DMS53 treated with DMSO at 0.1 percent for 48 hours (cell line): Measurements from ENCODE around the gene MSX1.
A peak's percentile ranks its signal among the peaks of the same experiment; 100 is the strongest.
"Not testable (repeated sequence)": the region's sequence is repeated elsewhere in the genome, so short reads cannot be mapped to it uniquely, and the experiment has no call there.

Source experiments
- DNase-seq: peaks from one replicate; lab custom pipeline; 2025; ENCODE audit not compliant: unreplicated experiment; lab: John Stamatoyannopoulos, UW

MSX1 gene

DNA sequence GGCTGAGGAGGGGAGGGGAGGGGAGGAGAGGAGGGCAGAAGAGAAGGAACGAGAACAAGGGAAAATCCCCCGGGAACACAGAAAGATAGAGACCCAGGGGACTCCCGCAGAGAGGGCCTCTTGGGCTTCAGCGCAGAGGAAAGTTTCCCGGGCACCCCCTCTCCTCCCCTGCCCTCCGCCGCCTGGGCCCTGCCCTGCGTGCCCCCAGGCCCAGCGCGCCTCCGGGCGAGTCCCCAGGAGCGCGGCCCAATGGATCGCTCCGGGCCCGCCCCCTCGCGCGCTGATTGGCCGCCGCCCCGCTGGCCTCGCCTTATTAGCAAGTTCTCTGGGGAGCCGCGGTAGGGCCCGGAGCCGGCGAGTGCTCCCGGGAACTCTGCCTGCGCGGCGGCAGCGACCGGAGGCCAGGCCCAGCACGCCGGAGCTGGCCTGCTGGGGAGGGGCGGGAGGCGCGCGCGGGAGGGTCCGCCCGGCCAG, at the start of gene MSX1:
MSX1 (plus strand) TSS at position 341 of the 474 bp plus-strand sequence. CDS start 235 bp downstream, outside the sequence.
- peak; percentile 69 for DNase-seq

DNA sequence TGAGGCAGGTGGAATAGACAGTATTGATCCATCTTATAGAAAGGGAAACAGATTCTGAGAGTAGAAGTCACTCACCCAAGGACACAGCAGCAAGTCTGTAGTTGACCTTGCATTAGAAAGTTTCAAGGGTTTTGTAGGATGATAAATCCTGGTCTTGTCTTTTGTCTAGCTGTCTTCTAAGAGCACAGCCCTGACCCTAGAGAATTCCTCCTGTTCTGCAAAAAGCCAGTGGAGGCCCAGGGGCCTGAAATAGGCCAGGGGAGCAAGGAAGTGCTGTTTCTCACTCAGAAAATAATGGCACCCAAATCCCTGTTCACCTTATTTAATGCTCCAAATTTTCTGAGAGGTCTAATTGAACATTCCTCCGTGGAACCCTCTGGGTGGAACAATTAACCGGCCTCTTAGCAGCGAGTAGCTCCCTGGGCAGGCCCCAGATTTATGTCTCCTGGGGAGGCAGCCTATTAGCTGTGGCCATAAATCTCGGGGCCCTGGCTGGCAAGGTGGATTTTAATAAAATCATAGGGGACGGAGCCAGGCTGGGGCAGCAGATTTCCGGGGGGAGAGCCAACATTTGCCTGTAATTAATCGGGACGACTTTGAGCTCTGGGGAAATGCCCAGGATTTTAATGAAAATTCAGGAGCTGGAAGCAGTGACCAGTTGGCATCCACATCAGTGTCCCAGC, 49.2 kb upstream of the MSX1 start:
- DNase-seq = no peak

GRCh38 chr4:4810778-4811177, 48.7 kb upstream of the MSX1 start:
- DNase-seq = no peak

GRCh38 chr4:4812145-4812794, 47.2 kb upstream of the MSX1 start:
- no peak for DNase-seq

DNA sequence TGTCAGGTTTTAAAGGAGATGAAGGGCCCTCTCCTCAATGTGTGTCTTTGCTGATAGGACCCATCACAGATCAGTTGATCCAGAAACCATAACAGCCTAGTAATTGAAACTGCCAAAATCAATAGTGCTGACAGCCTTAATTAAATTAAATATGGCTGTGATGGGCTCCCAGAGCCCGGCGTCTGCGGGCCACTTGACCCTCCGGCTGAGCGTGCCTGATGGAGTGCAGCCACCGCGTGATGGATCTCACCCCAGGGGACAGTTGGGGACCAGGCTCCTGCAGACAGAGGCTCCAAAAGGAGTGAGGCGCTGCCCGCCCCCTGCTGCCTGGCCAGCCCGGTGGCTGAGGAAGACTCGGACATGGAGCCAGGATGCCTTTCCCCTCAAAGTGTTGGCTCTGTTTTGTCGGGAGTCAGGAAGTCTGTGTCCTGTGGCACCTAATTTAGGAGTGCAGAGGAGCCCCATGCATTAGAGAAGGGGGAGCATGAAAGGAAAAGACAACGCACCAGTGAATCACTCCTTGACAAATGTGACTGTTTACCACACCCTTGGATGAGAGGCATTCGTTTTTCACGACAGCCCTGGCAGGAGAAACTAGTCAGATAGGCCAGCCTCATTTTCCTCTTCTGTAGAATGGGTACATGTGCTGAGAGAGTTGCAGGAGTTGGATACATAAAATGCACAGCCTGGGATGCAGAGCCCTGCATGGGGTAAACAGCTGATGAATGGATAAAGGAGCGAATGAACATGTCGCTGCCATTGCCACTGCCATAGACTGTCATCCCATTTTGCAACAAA, 40.9 kb upstream of the MSX1 start:
- DNase-seq = no peak

GRCh38 chr4:4819213-4819606, 40.3 kb upstream of the MSX1 start:
- DNase-seq = no peak

GRCh38 chr4:4820261-4820660, 39.2 kb upstream of the MSX1 start:
- DNase-seq = no peak

DNA sequence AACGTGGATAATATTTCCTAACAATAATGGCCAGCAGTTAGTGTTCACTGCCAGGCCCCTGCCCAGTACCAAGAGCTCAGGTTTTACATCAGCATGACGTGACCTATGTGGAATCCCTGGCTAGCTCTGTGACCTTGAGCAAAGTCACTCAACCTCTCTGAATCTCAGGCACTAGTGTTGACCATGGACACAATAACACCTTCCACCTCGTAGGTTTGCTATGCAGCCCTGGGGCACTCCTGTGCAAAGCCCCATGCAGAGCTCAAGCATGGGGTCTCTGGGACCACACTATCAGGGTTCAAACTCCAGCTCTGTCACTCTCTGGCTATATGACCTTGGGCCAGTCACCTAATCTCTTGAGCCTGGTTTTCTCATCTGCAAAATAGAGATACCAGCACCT, 38.7 kb upstream of the MSX1 start:
- no peak for DNase-seq

- DNase-seq = no peak
Observed at GRCh38 chr4:4821577-4821976, 37.9 kb upstream of the MSX1 start.

DNA sequence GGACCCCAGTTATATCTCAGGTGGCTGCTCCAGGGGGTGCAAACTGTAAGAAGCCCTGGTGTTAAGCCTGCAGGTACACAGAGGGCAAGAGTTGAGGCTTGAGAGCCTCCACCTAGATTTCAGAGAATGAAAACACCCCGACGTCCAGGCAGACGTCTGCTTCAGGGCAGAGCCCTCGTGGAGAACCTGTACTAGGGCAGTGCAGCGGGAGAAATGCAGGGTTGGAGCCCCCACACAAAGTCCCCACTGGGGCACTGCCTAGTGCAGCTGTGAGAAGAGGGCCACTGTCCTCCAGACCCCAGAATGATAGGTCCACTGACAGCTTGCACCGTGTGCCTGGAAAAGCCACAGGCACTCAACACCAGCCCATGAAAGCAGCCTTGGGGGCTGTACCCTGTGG, 37.2 kb upstream of the MSX1 start:
- not testable (repeated sequence) for DNase-seq

- DNase-seq = no peak
Observed at GRCh38 chr4:4823621-4824162, 35.8 kb upstream of the MSX1 start.

DNA sequence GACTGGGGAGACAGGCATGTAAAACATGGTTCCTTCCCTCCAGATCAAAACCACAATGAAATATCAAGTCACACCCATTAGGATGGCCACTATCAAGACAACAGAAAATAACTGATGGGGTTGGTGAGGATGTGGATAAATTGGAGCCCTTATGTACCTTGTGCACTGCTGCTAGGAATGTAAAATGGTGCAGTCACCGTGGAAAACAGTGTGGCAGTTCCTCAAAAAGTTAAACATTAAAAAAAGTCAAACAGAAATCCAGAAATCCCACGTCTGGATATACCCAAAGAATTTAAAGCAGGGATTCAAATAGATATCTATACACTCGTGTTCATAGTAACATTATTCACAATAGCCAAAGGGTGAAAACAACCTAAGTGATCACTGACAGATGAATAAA, 35.2 kb upstream of the MSX1 start:
- DNase-seq = no peak

DNA sequence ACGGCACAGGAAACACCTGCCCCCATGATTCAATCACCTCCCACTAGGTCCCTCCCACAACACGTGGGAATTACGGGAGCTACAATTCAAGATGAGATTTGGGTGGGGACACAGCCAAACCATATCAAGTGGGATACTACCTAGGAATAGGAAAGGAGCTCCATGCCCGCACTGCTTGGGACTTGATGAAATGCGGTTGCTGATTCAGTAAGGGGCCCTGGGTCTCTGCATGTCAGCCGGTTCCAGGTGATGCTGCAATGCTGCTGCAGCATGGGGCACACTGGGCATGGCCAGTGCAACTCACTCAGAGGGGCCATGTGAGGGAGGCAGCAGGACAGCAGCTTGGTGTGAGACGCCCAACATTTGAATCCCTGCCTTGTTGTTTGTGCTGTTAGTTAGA, 34.0 kb upstream of the MSX1 start:
- DNase-seq = no peak

DNA sequence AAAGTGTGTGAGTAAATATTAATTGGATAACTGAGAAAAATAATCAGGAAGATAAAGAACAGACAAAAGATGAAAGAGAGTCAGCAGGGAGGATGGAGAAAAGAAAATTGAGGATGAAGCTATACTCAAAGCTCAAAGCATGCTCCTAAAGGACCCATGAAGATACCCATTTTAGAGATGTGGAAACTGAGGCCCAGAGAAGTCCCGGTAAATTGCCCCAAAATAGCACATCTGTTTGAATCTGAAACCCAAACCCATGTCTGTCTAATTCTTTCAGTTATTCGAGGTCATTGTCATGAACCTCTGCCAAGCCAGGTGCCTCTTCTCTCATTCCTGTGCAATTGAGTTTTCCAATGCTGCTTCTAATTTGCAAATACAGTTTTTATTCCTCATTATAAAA, 29.6 kb upstream of the MSX1 start:
- DNase-seq = no peak

DNA sequence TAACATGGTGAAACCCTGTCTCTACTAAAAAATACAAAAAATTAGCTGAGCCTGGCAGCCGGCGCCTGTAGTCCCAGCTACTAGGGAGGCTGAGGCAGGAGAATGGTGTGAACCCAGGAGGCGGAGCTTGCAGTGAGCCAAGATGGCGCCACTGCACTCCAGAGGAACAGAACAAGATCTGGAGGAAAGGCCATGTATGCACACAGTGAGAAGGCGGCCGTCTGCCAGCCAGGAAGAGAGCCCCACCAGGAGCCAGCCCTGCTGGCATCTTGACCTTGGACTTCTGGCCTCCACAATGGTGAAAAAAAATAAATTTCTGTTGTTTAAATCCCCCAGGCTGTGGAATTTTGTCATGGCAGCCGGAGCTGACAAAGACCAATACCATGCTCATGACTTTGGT, 28.2 kb upstream of the MSX1 start:
- no peak for DNase-seq

DNA sequence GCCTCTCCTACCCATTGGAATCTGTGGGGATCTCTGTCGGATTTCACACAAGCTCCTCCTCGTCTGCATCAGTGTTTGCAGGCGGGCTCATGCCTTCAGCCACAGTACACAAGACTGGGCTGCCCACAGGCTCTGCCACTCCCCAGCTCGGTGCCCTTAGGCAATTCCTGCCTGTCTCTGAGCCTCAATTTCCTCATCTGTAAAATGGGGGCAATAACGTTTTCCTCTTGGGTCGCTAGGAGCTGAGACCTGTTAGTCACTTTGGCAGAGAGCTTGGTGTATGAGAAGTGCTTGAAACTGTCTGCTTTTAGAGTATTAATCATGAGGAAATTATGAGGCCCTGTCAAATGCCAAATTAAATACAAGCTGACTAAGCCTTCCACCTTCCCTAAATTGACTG, 27.6 kb upstream of the MSX1 start:
- DNase-seq = no peak

DNA sequence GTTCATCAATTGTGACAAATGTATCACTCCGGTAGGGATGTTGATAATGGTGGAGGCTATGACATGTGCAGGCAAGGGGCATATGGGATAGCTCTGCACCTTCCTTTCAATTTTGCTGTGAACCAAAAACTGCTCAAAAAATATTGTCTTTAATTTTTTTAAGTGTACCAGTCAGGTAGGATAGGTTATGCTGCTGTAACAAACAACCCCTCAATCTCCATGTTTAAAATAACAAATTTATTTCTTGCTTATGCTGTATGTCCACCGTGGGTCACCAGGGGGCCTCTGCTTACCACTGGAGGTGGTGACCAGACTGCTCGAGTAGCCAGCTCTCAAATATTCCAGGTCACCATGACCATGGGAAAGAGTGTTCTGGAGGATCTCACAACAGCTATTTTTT, 23.4 kb upstream of the MSX1 start:
- no peak for DNase-seq

DNA sequence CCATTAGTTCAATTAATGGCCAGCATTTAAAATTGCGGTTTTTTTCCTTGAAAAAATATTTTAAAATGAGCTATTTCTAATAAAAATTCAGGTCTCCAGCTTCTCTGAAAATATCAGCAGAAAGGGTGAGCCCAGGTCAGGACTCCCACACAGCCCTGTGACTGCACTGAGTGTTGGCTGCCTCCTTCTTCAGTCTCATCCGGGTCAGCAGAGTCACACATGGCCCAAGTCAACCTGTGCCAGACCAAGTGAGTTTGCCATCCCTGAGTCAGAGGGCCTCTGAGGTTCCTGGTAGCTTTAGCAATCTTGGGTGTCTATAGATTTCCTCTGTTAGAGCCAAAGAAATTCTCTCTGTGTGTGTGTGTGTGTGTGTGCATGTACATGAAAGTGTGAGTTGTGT, 22.1 kb upstream of the MSX1 start:
- DNase-seq = no peak

DNA sequence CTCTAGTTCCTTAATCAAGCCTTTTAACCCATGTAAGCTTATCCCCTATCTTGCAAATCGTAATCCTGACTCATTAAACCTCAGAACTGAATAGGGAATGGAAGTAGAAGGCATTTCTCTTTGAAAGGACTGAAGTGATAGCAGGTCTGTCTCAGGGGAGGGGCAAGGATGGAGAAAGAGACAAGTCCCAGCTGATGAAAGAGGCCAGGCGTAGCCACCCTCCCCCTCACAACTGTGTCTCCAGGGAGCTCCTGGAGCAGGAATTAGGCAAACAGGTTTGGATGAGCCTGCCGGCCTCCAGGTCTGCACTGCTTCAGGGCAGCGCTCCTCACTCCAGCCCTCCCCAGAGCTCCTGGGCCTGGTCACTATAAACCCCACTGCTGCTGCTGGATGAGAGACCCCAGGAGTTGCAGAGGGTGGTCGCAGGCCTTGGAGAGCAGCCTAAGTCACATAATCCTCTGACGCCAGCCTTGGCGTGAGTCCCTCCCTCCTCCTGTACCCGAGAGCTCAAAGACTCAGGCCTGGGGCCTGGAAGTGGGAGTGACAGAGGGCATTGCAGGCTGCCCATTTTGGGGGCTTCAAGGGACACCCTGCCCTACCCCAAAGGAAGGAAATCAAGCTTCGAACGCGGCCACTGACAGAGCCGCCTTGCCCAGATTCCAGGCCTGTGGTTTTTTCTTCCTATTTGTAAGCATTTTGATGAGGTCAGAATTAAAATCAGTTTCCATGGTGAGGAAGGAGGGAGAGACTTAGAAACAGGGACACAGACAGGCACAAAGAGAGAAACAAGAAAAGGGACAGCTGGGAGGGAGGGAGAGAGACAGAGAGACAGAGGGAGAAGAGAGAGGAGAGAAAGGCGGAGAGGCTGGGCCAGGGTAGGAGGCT, 21.2 kb upstream of the MSX1 start:
- DNase-seq = no peak

DNA sequence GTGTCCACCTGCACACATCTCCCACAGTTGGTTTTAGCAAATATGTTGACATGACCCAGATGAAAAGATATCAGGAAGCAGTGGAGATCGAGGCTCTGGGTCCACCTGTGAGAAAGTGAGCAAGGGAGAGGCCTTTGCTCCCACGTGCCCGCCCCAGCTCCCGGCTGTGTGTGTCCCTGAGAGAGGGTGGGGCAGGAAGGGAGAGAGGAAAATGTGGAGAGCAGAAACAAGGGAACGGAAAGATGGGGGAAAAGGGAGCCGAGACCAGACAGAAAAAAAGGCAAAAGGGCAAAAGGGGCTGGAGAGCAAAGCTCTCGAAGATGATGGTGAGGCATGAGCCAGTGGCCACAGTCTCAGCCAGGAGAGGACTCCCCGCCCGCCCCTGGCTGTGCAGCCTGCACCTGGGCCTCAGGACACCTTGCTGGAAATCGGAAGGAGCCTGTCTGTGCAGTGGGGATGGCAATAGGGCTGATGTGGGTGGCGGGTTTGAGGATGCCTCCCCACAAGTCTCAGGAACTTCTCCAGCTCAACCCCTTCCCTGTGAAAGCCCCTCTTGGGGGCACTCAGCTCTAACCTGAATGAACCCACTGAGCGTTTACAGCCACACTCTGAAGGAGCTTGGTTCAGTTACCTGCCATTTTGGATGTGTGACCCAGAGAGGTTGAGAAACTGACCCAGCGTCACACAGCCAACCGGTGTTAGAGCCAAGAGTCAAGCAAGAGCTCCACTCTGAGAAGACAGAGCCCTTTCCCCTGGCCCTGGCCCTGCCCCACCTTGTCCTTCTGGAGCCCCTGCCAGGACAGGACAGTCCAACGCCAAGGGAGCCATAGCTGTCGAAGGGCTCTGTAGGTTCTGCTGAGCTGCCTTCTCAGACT, 20.3 kb upstream of the MSX1 start:
- no peak for DNase-seq
